HepG2 (cell line): ENCODE measurements around the gene DLX4. TPM values are rescaled to one million over a fixed set of nuclear protein-coding genes. Genes with fewer than 3 reads are reported as not detected.

ENCODE experiments used
- AKAP8 ChIP-seq: sonication (generic); formaldehyde crosslinking; IDR thresholded peaks from 2 replicates; pipeline ENCODE4 v1.5.1; 2020; ENCODE audit warnings: mild to moderate bottlenecking, missing genetic modification reagents
- ATF5 ChIP-seq: sonication (generic); formaldehyde crosslinking; IDR thresholded peaks from 2 replicates; pipeline ENCODE4 v1.4.0; 2020; ENCODE audit warnings: mild to moderate bottlenecking, low read depth, missing genetic modification reagents
- CREB3 ChIP-seq: sonication (generic); formaldehyde crosslinking; IDR thresholded peaks from 2 replicates; pipeline ENCODE4 v1.5.0; 2020; ENCODE audit warnings: missing genetic modification reagents
- DMTF1 ChIP-seq: sonication (generic); formaldehyde crosslinking; IDR thresholded peaks from 2 replicates; pipeline ENCODE4 v1.4.0; 2020; ENCODE audit warnings: mild to moderate bottlenecking, missing genetic modification reagents
- GTF2F1 ChIP-seq: fragments of 150-350 bp; IDR thresholded peaks from 2 replicates; pipeline ENCODE4 v1.6.1; 2014; ENCODE audit warnings: low read length
- KDM5A ChIP-seq: fragments of 200-600 bp; sonication (generic); IDR thresholded peaks from 2 replicates; pipeline ENCODE4 v1.7.0; 2018; ENCODE audit warnings: antibody characterized with exemption, mild to moderate bottlenecking, low read length, borderline replicate concordance
- KLF11 ChIP-seq: IDR thresholded peaks from 2 replicates; pipeline ENCODE4 v1.6.1; 2016; ENCODE audit warnings: missing compliant biosample characterization
- KLF12 ChIP-seq: sonication (generic); formaldehyde crosslinking; IDR thresholded peaks from 2 replicates; pipeline ENCODE4 v1.4.0; 2020; ENCODE audit warnings: missing genetic modification reagents, borderline replicate concordance
- PATZ1 ChIP-seq: sonication (generic); formaldehyde crosslinking; IDR thresholded peaks from 2 replicates; pipeline ENCODE4 v1.4.0; 2020; ENCODE audit warnings: missing genetic modification reagents
- PRPF4 ChIP-seq: fragments of 200-400 bp; formaldehyde crosslinking; IDR thresholded peaks from 2 replicates; pipeline ENCODE4 v1.6.1; 2016; ENCODE audit warnings: low read length, low read depth; ENCODE audit not compliant: poor library complexity, severe bottlenecking
- RARA ChIP-seq: IDR thresholded peaks from 2 replicates; pipeline ENCODE4 v1.6.1; 2016; ENCODE audit warnings: missing genetic modification reagents, missing compliant biosample characterization
- RFX1 ChIP-seq: fragments of 450-650 bp; IDR thresholded peaks from 2 replicates; pipeline ENCODE4 v1.6.1; 2017
- RFX3 ChIP-seq: IDR thresholded peaks from 2 replicates; pipeline ENCODE4 v1.6.1; 2016; ENCODE audit warnings: missing biosample characterization, missing genetic modification reagents
- TCF12 ChIP-seq, 2 experiments: fragments of 450-650 bp in 1 of 2; sonication (generic) in 1 of 2; formaldehyde crosslinking in 1 of 2; IDR thresholded peaks; 2 replicates each; pipeline versions ENCODE4 v1.6.1 to v1.8.0; 2017 to 2022; ENCODE audit warnings: antibody characterized with exemption in 1 of 2, mild to moderate bottlenecking in 1 of 2, missing genetic modification reagents in 1 of 2, moderate library complexity in 1 of 2
- XBP1 ChIP-seq: sonication (generic); formaldehyde crosslinking; IDR thresholded peaks from 2 replicates; pipeline ENCODE4 v1.5.0; 2020; ENCODE audit warnings: missing genetic modification reagents
- ZIK1 ChIP-seq: sonication (generic); formaldehyde crosslinking; IDR thresholded peaks from 2 replicates; pipeline ENCODE4 v1.5.0; 2020; ENCODE audit warnings: mild to moderate bottlenecking, low read depth, missing genetic modification reagents, borderline replicate concordance
- ZNF18 ChIP-seq: sonication (generic); formaldehyde crosslinking; IDR thresholded peaks from 2 replicates; pipeline ENCODE4 v1.8.0; 2022; ENCODE audit warnings: mild to moderate bottlenecking, missing genetic modification reagents; ENCODE audit not compliant: insufficient replicate concordance
- ZNF180 ChIP-seq: sonication (generic); formaldehyde crosslinking; IDR thresholded peaks from 2 replicates; pipeline ENCODE4 v1.4.0; 2020; ENCODE audit warnings: low read depth, missing genetic modification reagents, borderline replicate concordance
- ZNF264 ChIP-seq: sonication (generic); formaldehyde crosslinking; IDR thresholded peaks from 2 replicates; pipeline ENCODE4 v1.4.0; 2020; ENCODE audit warnings: missing genetic modification reagents
- ZNF782 ChIP-seq: sonication (generic); formaldehyde crosslinking; IDR thresholded peaks from 2 replicates; pipeline ENCODE4 v1.4.0; 2020; ENCODE audit warnings: missing genetic modification reagents, mild to moderate bottlenecking, borderline replicate concordance
- polyA plus RNA-seq, 8 experiments: library from polyadenylated mRNA; depleted of rRNA in 3 of 8; stranded (reverse) in 7 of 8; unstranded in 1 of 8; fragments of >200 nt; fragmentation: Illumina TruSeq in 4 of 8; extraction: Trizol in 4 of 8; gene quantifications; 2 replicates each; pipeline versions ENCODE4 v1.2.1 to v1.2.3, GENCODE V29; 2011 to 2016; ENCODE audit warnings: low read depth in 4 of 8, missing spikeins in 1 of 8, mixed read lengths in 1 of 8; ENCODE audit not compliant: insufficient read depth in 1 of 8
- total RNA-seq, 5 experiments: library from RNA; depleted of rRNA; stranded (reverse); fragments of >200 nt; fragmentation: Illumina TruSeq; extraction: Trizol; gene quantifications; 2 replicates each; pipeline ENCODE4 v1.2.3, GENCODE V29; 2016; ENCODE audit warnings: low read depth in 1 of 5

DLX4 gene
- total and polyA plus RNA-seq, 2 of the 13 experiments (the other 11 are each of a cell fraction or from before 2014, with no cell fraction given), result 0.55 to 2.3 TPM

- TF ChIP-seq ZNF782, result no peak; the same call in 1 of the 2 replicates
- no peak for TF ChIP-seq GTF2F1
- TF ChIP-seq ATF5, result no peak
- TF ChIP-seq ZIK1 (CRISPR knock-in tag), result no peak
- no peak for TF ChIP-seq ZNF18 (CRISPR knock-in tag)
- no peak for TF ChIP-seq AKAP8 (CRISPR knock-in tag)
- TF ChIP-seq TCF12 (IDR thresholded peaks at IDR 0.05), result no peak
- TF ChIP-seq TCF12 (CRISPR knock-in tag; IDR thresholded peaks at IDR 0.05), result no peak
- no peak for TF ChIP-seq KDM5A
- no peak for TF ChIP-seq KLF12
- no peak for TF ChIP-seq ZNF264
- no peak for TF ChIP-seq KLF11 (CRISPR knock-in tag)
- TF ChIP-seq CREB3 (CRISPR knock-in tag), result no peak
- peak; percentile 64 for TF ChIP-seq PATZ1
- TF ChIP-seq PRPF4, result no peak
- no peak for TF ChIP-seq RFX1
- TF ChIP-seq RARA (CRISPR knock-in tag), result peak; percentile 24; the same call in 1 of the 2 replicates
- no peak for TF ChIP-seq XBP1 (CRISPR knock-in tag)
- no peak for TF ChIP-seq ZNF180
- TF ChIP-seq DMTF1 (CRISPR knock-in tag), result no peak
- TF ChIP-seq RFX3, result no peak
These were observed 29.0 kb downstream of the DLX4 start (continued) for GRCh38 chr17:49997773-49998703.
